ENCODE measurements around the gene C14orf132.

C14orf132 gene

DNA sequence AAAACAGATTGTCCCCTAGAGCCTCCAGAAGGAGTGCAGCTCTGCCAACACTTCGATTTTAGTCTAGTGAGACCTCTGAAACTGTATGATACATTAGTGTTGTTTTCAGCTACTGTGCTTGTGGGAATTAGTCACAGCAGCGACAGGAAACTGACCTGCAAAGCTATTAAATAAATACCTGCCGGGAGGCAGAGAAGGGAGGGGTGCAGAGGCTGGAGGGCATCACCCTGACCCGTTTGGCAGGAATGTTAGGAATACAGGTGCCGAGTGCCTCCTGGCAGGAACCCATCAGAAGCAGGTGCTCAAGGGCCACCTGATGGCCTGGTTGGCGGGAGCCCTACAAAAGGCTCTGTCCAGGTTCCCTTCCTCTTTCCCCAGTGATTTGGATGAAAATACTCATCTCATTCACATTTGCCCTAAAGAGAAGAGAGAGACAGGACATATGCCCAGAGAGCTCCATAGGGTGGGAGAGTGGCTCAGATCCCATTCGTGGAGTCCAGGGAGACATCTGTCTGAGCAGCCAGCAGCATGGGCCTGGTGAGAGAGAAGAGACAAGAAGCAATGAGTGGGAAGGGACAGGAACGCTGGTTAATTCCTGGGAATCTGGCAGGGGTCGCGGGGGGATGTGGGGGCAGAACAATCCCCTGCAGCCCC is 44.6 kb downstream of the C14orf132 start:
- DNase-seq = no peak

DNA sequence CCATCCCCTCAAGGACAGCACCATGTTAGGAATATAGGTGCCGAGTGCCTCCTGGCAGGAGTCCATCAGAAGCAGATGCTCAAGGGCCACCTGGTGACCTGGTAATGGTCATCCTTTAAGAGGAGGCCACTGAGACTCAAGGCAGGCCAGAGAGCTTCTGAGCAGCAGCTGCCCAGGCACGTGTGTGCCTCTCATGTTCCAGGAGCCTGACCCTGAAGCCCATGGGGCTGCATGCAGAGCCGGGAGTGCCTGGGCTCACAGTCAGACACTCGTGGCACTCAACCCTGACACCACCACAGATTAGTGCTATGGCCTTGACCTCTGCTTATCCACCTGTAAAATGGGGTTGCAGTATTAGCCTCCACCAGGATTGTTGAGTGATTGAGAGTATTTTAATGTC is 45.6 kb downstream of the C14orf132 start:
- DNase-seq = no peak

DNA sequence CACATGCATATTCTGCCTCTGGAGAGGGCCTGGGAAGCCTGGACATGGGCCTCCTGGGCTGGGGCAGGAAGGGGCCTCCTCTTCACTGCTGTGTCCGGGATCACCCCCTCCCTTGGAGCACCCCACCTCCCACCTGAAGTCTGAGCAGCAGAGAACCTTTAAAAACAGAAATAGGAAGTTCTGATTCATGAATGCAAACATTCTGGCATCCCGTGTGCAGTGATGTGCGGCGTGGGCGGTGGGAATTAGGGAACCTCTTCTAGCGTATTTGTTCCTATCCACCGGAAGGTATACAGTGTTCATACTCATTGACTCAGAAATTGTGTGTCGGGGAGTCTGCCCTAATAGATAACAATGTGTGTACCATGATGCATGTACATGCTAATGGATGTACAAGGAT is 46.2 kb downstream of the C14orf132 start:
- no peak for DNase-seq

DNA sequence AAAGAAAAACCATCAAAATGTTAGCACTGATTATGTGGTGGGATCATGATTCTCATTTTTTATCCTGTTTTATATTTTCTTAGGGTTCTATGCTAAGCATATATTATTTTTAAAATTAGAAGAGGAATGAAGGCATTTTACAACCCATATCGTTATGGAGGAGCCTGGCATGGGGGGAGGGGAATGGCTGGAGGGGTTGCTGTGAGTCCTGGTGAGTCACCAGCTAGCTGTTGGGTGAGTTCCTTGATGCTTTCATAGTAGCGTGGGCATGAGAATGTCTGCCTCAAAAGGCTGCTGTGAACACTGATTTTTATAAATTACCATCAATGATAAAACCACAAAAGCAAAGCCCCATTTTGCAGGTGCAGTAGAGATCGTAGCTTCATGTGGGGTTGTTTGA is 46.9 kb downstream of the C14orf132 start:
- no peak for DNase-seq

DNA sequence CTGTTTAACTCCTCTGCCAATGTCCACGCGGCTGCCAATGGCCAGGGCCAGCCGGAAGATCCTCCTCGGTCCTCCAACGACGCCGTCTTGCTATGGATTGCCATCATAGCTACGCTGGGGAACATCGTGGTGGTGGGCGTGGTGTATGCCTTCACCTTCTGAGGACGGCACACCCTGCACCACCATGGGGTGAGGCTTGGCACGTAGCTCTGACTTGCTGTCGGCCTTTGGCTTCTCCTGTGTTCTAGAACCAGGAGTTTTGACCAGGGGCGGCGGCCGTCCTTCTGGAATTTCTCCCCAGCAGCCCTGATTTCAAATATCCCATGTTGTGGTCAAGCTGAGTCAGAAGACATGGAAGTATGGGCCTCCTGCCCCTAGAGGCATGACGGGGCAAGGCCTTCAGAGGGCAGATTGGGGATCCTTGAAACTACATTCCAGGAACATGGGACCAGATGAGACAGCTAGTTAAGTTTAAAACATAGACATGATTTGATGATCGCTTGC is 47.5 kb downstream of the C14orf132 start:
- no peak for DNase-seq

DNA sequence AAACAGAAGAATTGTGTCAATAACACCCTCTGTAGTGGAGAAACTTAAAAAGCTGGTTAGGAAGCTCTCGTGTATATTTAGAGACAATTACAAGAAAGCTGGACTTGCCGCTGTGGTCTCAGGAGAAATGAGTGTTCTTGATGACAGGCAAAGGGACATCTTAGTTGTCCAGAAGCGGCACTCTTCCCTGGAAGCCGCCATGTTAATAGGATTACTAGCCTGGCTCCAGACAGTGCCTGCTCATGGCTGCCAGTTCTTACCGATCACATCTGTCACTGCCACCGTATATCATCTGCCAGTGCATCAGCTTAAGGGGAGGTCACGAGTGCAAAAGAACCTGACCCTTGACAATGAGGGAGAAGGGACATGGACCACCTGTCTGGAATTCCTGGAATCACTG is 48.9 kb downstream of the C14orf132 start:
- DNase-seq = no peak

DNA sequence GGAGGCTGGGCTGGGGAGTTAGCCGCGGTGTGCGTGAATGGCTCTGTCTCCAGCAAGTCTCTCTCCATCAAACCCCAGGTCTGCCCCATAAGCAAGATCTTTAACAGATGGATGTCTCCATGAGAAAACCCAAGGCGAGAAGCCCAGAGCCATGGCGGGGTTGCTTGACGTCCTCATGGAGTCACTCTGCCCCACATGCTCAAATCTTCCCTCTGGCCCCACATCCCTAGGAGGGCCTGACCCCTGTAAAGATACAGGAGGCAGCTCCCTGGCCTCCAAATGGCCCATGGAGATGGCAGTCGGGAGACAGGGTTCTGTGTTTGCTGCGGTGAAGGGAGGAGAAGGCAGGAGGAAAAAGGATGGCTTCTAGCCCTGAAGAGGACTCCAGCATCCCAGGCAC is 49.3 kb downstream of the C14orf132 start:
- DNase-seq = no peak

DNA sequence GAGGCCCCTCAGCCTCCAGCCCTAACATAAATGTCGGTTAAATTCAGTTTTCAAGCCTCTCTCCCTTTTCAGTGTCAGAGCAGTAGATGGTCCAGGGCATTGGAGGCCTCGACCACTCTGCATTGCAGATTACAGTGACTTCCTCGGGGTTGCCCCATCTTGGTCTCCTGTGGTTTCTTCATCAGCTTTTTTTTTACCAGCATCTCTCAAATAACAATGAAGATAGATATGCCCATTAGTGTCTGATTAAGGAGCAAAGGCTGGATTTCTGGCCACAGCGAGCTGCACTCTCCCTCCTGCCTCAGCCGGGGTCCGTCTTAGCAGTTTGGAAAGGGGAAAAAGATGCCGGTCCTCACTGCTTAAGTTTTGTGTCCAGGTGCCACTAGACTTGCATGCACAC is 49.7 kb downstream of the C14orf132 start:
- DNase-seq = no peak

DNA sequence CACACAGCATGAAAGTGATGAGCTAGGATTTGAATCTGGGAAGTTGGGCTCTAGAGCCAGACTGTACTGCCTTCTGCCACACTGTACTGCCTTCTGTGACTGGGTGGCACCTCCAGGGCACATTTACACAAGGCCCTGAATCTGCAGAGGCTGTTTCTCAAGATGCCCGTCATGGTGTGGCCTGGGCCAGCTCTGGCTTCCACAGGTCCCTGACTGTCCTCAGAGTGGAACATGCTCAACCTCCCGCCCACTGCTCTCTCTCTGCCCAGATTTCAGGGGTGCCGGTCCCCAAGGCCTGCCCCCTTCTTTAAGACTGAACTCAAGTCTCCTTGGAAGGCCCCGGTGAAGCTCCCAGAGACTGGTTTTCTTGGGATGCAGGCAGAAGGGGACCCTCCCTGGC is 50.2 kb downstream of the C14orf132 start:
- no peak for DNase-seq

DNA sequence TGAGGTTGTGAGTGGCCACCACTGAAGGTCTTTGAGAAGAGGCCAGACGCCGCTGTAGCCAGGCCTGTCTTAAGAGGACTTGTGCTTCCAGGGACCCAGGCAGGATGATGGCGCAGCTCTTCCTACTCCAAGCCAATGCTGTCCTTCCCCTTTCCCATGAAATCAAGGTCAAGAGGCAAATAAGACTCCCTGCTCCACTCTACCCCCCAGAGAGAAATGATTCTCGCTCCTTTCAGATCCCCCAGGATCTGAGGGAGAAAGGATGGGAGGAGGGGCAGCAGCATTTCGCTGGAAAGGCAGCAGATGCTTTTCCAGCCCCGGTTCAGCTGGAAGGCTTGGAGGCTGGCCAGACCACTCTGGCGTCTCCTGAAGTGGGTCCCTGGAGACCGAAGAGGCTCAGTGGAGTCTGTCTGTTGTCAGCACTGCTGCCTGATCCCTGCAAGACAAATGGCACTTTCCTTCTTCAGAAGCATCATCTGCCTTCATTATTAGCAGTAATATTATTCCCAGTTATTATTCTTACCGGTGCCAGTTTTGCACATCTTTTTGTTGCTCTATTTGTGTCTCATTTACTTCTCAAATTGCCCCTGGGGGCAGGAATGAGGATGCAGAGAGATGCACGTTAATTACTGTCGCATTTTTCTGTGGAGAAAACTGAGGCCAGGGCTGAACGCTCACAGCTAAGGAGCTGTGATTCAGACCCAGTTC is 51.4 kb downstream of the C14orf132 start:
- DNase-seq = peak; percentile 92

DNA sequence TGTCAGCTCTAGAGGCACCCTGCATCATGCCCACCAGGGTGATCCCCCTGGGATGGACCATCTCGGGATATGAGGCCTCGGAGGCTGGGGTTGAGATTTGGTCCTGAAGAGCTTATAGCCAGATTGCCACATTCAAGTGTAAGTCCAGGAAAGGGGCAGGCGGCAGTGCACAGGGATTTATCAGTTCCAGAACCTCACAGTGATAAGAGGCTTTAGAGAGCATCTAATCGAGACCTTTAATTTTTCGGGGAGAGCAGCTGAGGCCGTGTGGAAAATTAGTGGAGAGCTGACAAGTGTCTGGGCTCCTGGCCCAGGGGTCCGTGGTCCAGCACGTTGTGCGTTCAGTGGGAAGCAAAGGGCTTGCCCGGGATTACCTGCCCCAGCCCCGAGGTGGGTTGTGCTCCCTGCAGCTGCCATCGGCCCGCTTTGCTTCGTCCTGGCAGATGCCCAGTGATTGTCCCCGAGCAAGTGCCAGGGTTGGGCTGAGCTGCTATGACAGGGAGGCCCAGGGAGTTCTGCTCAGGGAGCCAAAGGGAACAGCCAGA is 52.1 kb downstream of the C14orf132 start:
- DNase-seq = no peak

DNA sequence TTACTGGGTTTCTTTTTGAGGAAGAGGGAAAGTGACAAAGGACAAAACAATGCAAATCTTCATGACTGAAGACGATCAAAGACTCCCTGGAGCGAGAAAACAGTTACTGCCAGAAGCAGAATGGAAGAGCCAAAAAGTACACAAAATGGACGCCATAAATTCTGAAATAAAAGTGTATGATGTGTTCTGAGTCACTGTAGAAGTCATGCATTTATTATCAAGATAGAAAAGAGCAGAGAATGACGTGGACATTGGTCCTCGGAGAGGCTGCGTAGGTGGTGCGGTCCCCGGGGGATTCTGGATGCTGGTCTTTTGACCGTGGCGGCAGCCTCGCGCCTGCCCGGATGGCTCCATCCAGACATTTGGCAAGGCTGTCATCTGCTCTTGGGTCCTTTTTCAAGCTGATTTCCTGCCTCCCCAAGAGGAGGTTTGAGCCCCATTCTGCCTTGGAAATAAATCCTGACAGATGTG is 52.8 kb downstream of the C14orf132 start:
- no peak for DNase-seq

DNA sequence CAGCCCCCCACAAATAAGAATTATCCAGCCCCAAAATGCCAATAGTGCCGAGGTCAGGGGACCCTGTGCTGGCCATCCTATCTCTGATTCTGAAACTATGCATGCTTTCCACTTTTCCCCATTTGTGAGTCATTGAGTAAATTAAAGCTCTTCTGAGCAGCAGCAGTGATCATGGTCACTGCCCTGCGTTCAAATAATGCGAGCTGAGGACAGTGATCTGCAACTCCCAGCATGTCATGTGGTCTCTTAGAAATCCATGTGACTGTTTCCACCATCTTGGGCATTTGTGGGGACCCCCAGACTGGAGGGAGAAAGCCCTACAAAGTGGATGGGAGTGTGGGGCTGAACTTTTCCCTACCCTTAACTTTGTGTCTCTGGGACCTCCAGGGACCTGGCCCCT is 53.8 kb downstream of the C14orf132 start:
- DNase-seq = no peak

DNA sequence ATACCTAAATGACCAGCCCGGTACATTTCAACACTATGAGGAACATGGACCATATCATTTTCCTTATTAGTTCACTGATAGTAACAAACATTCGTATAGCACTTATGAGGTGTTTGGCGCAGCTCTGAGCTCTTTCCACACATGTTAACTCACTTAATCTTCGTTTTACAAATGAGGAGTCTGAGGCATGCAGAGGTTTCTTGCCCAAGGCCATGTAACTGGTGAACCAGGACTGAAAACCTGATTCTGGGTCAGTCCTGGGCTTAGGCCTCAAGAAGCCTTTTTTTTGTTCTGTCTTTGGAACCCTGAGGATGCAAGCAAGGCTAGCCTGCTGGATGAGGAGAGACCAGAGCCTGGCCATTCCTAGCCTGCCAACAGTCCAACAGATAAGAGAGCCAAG is 55.0 kb downstream of the C14orf132 start:
- DNase-seq = no peak

DNA sequence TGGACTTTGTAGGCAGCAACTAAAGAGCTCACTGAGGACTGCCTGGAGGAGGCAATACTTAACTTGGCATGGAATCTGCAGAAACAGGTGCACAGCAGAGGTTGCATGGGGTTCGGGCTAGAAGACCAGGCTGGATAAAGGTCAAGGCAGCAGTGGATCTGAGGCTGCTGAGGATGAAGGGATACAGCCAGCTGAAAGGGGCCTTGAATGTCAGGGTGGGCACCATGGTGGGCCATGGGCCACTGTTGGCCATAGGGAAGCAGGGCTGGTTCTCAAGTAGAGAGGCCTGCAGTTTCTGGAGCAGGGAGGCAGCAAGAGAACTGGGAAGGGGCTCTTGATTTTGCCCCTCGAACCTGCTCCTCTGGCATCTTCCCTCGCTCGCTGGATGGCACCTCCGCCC is 55.5 kb downstream of the C14orf132 start:
- DNase-seq = no peak

DNA sequence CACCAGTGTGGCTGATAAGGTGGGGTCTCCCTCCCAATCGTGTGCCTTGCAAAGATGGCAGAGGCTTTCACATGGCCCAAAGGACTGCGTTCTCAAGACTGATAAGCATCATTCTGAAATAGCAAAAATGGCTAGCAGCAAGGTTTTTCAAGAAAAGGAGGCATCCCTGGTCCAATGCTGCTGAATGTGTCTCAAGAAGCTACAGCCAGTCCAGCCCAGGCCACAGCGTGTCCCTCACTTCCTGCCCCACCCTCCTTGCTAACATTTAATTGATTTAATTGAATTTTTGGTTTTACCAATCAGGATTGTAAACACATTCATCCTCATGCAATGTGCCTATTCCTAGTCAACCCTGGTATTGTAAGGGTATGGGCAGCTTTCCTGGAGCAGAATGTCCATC is 55.9 kb downstream of the C14orf132 start:
- no peak for DNase-seq

DNA sequence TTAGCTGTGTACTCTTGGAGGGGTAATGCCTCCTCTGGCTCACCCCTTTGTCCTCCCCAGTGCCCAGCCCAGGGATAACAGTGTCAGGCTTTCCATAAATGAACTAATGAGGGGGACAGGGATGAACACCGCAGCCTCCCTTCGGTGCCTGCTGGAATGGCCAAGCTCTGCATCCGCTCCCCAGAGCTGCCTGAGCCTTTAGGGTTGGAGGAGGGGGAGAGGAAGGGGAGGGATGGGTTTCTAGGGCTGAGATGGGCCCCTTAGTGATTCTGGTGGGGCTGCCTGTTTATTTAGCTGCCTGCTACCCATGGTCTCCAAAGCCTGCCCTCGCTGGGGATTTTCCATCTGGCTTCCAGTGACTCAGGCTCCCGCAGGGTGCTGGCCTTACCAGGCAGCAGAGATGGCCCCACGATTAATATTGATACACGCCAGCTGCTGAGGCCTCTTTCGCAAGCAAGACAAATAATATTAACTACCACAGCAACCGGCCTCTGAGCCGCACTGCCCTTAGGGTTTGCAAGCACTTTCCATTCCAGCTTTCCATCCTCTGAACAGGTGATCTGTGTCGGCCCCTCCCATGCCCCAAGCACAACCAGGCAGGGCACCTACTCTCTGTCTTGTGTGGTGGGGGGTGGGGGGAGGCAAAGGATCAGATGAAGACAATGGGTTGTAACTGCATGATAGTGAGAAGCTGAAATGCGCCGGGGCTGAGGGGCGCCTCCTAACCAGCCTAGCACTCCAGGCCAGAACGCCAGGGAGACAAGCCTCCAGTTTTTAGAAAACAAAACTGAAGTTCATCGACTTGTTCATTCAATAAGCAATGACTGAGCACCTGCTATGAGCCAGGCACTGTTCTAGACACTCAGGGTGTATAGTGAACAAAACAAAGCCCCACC is 56.7 kb downstream of the C14orf132 start:
- DNase-seq = peak; percentile 83

DNA sequence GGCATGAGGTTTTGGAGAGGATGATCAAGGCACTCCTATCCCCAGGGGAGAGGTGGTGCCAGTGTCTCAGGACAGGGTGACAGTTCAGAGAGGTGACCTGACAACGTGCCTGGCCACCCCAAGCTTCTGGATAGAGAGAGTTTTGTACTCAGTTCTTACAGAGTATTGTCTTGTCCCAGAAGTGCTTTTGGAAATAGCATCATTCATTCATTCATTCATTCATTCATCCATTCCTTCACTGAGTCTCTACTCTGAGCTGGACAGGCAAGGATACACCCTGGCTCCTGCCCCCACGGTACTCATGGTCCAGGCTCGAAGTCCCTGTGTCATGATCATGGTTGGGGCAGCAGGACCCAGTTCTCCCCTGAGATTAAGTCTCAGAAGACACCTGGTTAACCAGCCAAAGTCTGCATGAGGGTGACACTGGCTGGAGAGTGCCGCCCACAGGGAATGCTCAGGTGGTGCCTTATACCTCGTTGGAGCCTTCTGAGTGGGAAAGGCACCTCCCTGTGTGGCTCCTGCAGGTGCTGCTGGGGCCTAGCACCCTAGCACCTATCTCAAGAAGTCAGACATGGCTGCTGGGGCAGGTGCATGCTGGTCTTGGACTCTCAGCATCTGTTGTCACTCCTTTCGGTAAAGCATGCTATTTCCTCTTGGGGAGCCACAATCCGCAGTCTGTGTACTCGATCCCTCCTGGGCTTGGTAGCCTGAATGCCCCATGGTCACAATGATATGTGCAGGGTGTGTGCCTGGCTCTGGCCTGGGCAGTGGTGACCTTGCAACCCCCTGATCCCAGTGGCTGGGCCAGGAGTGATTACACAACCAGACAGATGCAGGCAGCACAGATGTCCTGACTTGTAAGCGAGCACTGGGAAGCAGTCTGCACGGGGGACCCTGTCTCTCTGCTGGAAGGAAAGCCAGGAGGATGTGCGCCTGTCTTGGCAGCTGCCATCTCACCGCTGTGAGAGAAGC is 57.8 kb downstream of the C14orf132 start:
- no peak for DNase-seq

DNA sequence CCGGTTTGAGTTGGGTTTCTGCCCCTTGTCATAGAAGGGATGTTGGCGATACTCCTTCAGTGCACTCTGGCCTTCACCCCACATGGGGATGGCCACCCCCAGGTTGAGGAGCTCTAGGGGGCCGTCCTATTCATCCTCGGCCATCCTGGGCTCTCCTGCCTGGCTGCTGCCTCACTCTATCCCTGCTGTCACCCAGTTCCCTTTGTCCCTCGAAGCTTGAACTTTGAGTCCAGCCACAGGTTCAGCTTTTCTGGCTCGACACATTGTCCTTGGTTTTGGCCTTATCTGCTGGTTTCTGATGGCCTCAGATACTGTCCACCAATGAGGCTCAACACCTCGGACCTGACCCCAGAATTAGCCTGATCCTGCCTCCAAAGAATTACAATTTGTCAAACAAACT is 58.6 kb downstream of the C14orf132 start:
- no peak for DNase-seq

DNA sequence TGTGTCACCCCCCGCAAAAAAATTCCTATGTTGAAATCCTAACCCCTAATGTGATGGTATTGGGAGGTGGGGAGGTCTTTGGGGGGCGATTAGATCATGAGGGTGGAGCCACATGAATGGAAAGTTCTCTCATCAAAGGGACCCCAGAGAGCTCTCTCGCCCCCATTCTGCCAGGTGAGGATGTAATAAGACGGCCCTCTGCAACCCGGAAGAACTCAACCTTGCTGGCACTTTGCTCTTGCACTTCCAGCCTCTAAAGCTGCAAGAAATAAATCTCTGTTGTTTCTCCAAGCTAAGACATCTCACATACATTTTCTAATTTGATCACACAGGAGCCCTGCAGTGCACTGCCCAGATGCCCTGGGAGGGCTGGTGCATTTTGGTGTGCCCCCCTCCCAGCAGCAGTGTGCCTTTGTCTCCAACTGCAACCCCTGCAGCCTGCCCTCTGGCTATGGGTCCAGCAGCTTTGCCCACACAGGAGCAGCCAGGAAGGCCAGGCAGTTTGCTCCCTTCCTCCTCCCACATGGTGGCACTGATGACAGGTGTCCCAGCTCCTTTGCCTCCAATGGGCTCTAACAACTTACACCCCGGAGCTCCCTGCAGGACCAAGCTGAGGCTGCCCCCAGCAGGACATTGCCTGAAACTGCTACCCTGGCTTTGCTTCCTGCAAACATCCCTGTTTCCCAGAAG is 59.3 kb downstream of the C14orf132 start:
- DNase-seq = peak; percentile 81

DNA sequence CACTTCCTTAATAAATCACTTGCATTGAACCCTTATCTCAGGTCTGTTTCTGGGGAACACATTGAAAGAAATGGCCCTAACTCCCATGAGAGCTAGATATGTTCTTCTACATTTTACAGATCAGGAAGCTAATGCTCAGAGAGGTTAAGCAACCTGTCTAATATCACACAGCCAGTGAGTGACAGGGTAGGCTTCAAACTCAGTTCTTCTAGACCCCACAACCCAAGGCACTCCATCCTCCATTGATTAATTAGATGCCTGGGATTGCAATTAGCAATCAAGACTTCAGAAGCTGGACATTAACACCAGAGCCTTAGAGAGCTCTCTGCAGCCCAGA is 59.8 kb downstream of the C14orf132 start:
- no peak for DNase-seq

Data from eye (tissue), 1 donor.